Activated CD4-positive, CD25-positive, alpha-beta regulatory T cell treated with anti-CD3 and anti-CD28 coated beads, Interleukin-2, amount 50 U/mL, for 16 hours (primary cell): Measurements from ENCODE around the gene MSH3.

Source experiments
- DNase-seq: peaks from one replicate; pipeline ENCODE4 v3.0.0-alpha.2; 2020; ENCODE audit warnings: low read depth, low spot score

MSH3 gene

GRCh38 chr5:80654391-80655230 lies at the start of gene MSH3, which contains the start of gene DHFR:
TSS of gene MSH3 (plus strand) at chr5:80654652. CDS start at chr5:80654728, 76 bp downstream.
TSS of gene DHFR (minus strand) at chr5:80654983. CDS start at chr5:80654489, 494 bp downstream.
- peak; percentile 76 for DNase-seq

GRCh38 chr5:80607343-80607742 lies 47.1 kb upstream of the MSH3 start:
- no peak for DNase-seq

DNA sequence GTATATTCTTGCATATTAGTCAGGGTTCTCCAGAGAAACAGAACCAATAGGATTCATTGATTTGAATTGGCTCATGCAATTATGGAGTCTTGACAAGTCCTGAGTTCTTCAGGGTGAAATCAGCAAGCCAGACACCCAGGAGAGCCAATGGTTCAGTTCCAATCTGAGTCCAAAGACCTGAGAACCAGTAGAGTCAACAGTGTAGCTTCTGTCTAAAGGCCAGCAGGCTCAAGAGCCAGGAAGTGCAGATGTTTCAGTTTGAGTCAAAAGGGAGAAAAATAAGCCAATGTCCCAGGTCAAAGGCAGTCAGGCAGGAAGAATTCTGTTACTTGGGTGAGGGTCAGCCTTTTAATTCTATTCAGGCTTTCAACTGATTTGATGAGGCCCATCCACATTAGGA lies 46.6 kb upstream of the MSH3 start:
- no peak for DNase-seq

DNA sequence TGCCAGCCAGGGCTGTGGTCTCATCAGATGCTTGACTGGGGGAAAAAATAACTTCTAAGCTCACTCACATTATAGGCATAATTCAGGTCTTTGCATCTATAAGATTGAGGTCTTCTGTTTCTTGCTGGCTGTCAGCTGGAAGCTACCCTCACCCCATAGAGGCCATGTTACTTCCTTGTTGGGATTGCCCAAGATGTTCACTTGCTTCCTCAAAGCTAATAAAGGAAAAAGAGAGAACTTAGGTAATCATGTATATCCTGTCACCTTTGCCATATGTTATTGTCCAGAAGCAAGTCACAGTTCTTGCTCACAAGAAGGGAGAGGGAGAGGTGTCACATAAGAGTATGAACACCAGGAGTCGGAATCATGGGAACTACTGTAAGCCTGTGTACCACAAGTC lies 45.7 kb upstream of the MSH3 start:
- no peak for DNase-seq

DNA sequence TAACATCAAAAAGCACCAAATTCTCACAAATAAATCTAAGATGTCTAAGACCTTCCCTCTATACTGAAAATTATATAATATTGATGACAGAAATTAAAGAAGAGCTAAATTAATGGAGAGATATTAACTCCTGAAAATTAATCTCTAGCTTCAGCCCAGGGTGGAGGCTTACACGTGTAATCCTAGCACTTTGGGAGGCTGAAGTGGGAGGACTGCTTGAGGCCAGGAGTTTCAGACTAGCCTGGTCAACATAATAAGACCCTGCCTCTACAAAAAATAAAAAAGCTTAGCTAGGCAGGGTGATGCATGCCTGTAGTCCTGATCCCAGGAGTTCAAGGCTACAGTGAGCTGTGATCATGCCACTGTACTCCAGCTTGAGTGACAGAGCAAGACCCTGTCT lies 44.8 kb upstream of the MSH3 start:
- no peak for DNase-seq

DNA sequence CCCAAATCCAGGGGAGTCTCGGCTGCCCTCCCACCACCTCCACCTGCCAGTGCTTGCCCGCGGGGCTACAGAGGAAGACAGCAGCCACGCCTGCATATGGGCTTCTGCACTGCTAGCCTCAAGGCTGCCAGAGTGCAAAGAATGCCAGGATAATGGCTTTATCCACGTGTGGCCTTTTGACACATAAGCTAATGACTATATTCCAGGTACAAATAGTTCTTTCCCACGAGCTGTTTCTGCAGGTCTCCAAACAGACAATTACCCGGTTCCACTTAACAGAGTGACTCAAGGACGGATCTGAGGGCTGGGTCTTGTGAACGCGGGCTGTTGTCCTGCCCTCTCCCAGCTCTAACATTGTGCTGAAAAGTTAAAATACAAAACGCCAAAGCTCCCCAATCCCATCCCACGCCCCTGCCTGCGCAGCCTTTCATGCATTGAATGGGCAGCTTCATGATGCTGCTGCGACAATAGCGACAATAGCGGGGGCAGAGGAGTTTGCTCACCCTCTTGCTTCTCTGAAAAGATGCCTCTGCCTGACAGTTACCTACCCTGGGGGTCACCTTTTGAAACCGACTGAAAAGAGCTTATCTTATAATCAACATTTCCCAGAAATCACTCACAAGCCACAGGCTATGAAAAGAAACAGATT lies 39.1 kb upstream of the MSH3 start:
- no peak for DNase-seq

GRCh38 chr5:80618438-80618837 lies 36.0 kb upstream of the MSH3 start:
- DNase-seq: no peak

GRCh38 chr5:80619086-80619485 lies 35.4 kb upstream of the MSH3 start:
- no peak for DNase-seq

- no peak for DNase-seq
These were observed 34.2 kb upstream of the MSH3 start for GRCh38 chr5:80620211-80620610.

DNA sequence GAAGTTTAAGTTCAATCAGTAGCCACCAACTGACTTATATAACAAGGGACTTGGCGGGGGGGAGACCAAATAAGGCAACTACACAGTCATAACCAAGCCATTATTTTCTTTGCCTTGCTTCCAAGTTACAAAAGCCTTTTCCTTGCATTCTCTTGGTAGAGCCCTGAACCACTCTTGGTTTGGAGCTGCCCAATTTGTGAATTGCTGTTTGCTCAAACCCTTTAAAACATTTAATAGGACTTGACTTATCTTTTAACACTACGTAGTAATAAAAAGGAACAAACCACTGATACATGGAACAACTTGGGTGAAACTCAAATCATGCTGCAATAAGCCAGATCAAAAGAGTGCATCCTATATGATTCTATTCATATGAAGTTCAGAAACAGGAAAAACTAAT lies 31.7 kb upstream of the MSH3 start:
- DNase-seq: no peak

GRCh38 chr5:80623999-80624398 lies 30.5 kb upstream of the MSH3 start:
- no peak for DNase-seq

GRCh38 chr5:80625230-80625629 lies 29.2 kb upstream of the MSH3 start:
- DNase-seq: no peak

DNA sequence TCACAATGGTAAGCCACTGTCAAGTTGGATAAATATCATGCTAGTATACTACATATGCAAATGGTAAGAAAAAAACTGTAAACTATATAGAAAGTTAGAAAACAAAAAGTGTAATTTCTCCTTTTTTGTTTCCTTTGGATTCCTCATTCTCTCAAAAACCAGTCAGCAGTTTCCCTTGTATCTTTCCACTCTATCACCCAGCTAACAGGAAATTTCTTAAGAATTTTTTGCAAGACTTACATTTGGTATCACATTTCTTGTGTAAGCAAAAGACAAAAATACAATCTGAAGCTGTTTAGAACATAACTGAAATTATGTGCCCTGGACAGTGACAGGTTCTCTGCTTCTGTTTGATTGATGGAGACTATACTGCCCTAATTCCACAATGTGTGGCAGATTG lies 25.2 kb upstream of the MSH3 start:
- DNase-seq: no peak

DNA sequence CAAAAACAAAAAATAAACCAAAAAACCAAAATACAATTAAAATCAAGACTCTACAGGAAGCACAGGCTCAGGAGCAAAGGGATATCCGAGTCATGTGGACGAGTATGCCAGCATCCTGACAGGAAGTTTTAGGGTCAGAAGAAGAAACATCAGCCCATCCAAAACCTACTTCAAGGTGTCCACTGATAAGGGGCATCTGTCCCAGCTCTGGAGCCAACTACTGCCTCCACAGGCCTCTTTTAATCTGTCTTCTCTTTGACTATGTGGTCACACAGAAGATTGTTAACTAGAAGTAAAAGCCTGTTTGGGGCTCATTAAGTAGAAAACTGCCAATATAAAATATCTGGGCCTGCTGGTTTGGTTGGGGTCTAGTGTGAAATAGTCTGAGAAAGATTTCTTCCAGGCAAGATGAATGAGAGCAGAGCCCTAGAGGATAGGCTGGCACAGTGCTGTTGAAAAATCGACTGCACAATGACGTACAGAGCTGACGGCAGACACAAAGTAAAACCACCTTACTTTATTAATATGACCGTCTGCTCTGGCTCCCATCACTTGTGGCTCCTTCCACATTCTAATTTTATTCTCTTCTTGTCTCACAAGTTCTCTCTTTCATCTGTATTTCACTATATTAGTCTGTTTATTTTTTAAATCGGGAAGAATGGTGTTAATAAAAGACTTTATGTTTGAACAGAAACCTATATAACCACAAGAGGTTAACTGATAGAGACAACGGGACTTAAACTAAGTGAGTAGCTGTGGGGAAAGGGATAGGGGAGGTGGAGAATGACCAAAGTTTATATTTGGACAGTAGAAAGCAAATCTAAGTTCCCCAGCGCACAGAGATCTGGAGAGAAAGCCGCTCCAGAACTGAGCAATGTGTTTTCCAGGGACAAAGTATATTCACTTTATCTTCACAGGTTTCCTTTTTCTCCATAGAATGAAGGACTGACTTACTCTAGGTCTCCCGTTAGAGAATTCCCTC lies 22.9 kb upstream of the MSH3 start:
- DNase-seq: no peak

DNA sequence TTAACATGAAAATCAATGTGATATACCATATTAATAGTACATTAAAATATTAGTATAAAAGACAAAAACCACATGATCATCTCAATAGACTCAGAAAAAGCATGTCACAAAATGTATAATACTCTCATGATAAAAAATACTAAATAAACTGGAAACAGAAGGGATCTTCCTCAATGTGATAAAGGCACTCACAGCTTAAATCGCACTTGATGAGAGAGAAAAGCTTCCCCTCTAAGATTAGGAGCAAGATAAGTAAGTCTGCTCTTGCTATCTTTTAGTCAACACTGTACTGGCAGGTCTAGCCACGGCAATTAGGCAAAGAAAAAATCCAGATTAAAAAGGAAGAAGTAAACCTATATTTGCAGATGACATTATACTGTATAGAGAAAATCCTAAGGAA lies 21.8 kb upstream of the MSH3 start:
- no peak for DNase-seq

DNA sequence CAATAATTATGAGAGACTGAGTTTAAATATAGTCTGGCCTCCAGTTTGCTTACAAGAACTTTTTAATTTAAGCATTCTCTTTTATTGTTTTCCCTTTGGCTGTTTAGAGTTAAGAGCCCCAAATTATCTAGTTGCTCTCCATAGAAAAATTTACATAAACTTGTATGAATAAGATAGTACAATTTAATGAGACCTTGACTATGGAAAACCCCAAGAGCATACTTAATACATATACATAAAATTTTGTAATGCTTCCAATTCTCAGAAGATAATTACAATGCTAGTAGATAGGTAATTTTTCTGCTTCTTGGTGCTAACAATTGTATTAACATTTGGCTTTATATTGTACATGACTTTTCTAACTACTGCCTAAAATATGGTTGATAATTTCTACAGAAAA lies 20.3 kb upstream of the MSH3 start:
- no peak for DNase-seq

DNA sequence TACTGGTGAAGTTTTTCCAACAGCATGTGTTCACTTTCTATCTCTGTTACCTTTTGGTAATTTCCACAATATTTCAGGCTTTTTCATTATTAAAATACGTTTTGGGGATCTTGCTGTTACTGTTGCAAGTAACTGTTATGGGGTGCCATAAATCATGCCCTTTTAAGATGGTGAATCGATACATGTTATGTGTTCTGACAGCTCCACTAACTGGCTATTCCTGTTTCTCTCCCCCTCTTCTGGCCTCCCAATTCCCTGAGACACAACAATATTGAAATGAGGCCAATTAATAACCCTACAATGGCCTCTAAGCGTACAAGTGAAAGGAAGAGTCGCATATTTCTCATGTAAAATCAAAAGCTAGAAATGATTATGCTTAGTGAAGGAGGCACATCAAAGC lies 13.1 kb upstream of the MSH3 start:
- DNase-seq: no peak

DNA sequence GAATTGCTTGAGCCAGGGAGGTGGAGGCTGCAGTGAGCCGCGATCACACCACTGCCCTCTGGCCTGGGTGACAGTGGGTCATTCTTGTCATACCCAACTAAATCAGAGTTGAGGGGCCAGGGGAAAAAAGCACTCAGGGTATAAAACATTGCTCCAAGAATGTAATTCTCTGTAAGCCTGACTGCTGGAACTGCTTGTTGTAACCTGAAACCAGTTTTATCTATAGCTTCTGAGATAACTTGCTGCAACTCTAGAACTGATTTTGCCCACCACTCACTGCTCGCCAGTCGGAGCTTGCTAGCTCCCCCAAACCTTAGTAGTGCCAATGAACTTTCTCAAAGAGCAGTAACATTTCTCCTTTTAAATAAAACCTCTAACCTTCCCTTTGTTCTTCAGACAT lies 9.6 kb upstream of the MSH3 start:
- DNase-seq: no peak

DNA sequence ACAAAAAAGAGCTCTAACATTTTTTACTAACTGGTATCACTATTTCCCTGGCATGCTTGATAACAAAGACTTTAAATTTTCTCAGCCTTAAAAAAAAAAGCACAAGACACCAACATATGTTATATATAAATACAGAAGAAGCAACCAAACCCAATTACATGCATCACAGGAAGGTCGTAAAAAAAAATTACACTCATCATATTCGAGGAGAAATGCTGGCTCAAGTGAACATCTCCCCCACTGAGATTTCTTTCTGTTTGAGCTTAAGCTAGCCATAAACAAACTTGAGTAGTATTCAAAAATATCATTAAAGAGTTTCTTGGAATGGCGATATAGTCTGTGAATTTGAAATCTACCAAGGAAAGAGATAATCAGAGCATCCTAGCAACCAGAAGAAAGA lies 7.5 kb upstream of the MSH3 start:
- no peak for DNase-seq

GRCh38 chr5:80653502-80653901 lies 950 bp upstream of the MSH3 start:
- no peak for DNase-seq

DNA sequence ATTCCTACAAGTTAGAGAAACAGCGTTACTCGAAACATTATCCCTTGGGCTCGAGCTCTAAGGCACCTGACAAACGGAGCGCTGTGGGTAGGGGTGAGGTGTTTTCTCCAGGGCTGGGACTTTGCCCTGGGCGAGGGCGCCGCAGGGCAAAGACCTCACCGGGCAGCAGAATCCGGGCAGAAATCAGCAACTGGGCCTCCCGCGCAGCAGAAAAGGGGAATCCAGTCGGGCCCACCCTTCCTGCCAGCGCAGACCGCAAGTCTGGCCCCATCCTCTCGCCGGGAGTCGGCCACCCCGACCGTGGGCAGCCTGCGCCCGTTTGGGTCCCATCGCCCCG lies 430 bp upstream of the MSH3 start:
- DNase-seq: no peak

DNA sequence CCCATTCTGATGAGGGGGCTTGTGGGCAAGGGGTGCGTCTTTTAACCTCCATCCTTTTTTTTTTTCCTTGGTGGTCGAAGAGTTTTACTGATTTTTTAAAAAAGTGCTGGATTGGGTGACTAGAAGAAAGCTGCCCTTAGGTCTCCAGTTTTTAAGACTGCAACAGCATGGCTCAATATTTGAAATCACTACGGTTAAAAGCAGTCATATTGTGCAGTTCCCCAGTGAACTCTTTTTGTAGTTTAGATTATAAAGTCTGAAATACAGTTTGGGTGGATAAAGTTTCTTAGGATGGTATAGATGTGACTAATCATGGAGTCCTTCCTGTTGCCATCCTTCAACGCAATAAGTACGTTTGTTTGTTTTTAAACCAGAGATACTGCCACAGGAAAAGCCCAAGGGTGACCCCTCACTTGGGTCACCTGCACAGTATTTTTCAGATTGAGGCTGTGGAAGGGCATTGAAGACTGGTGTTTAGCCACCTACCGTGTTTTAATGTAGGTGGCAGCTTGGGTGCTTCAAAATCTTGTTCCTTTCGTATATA lies 851 bp downstream of the MSH3 start:
- no peak for DNase-seq
